GM12878 (cell line): ENCODE data around the gene ZNF436. TPM values are rescaled to one million over a fixed set of nuclear protein-coding genes. Genes with fewer than 3 reads are reported as not detected.
A peak's percentile ranks its signal among the peaks of the same experiment; 100 is the strongest.

ENCODE experiments used
- ATAC-seq: fragments of 200-7000 bp; cut with Tn5 transposase; 3 replicates; pipeline ENCODE4 v1.9.1; 2020; ENCODE audit warnings: mild to moderate bottlenecking, moderate library complexity
- BruUV-seq: library from RNA; stranded (reverse); fragments of 400-500 nt; replicated peaks from 2 replicates; lab custom pipeline; 2021; lab: Mats Ljungman, UMichigan
- CTCF ChIA-PET: fragments of 300-600 bp; sonication (Branson Sonifier 250); formaldehyde crosslinking; extraction: SDS; loops from one replicate; lab custom pipeline; 2021; ENCODE audit warnings: inconsistent platforms; lab: Yijun Ruan, JAX
- POLR2A ChIA-PET: fragments of 350-600 bp; formaldehyde crosslinking; extraction: SDS; loops from one replicate; lab custom pipeline; 2021; ENCODE audit warnings: inconsistent platforms; lab: Charles Lee
- RAD21 ChIA-PET: fragments of 300-600 bp; sonication (Branson Sonifier 250); formaldehyde crosslinking; loops from one replicate; lab custom pipeline; 2023; ENCODE audit warnings: antibody characterized with exemption; ENCODE audit not compliant: unreplicated experiment; lab: Charles Lee
- SMC1A ChIA-PET: fragments of 300-600 bp; sonication (Branson Sonifier 250); formaldehyde crosslinking; loops from one replicate; lab custom pipeline; 2023; ENCODE audit not compliant: unreplicated experiment, uncharacterized antibody; lab: Charles Lee
- DNase-seq: peaks from one replicate; pipeline ENCODE4 v3.0.0-alpha.2; 2011; ENCODE audit warnings: low read depth, low spot score
- FAIRE-seq: peaks from 3 replicates; lab custom pipeline; 2011; peaks lifted over from hg19 to GRCh38; lab: Jason Lieb, UNC
- H2AFZ ChIP-seq: 2 replicates; pipeline ENCODE4 v1.6.0; 2011; ENCODE audit warnings: low read depth, low read length, control low read depth; ENCODE audit not compliant: control insufficient read depth
- H3K27ac ChIP-seq: 2 replicates; pipeline ENCODE4 v1.5.1; 2011; ENCODE audit warnings: control low read depth; ENCODE audit not compliant: control insufficient read depth, insufficient read depth
- H3K27me3 ChIP-seq, 2 experiments: replicated peaks in 1 of 2; 2 replicates each; pipeline versions ENCODE4 v1.6.0 to v1.6.1; 2011; ENCODE audit warnings: low read length in 1 of 2; ENCODE audit not compliant: control insufficient read depth in 2 of 2, insufficient read depth in 2 of 2
- H3K36me3 ChIP-seq, 2 experiments: 2 replicates each; pipeline ENCODE4 v1.5.1; 2011; ENCODE audit warnings: low read length in 1 of 2; ENCODE audit not compliant: control insufficient read depth in 2 of 2, insufficient read depth in 2 of 2
- H3K4me1 ChIP-seq: 2 replicates; pipeline ENCODE4 v1.6.1; 2011; ENCODE audit warnings: mild to moderate bottlenecking, low read length, moderate library complexity, mixed read lengths; ENCODE audit not compliant: control insufficient read depth, insufficient read depth
- H3K4me2 ChIP-seq: 2 replicates; pipeline ENCODE4 v1.6.0; 2011; ENCODE audit warnings: control low read depth; ENCODE audit not compliant: control insufficient read depth, insufficient read depth
- H3K4me3 ChIP-seq: fragments of 200-600 bp; sonication (generic); 2 replicates; pipeline ENCODE4 v1.5.1; 2016
- H3K79me2 ChIP-seq: 2 replicates; pipeline ENCODE4 v1.6.0; 2011; ENCODE audit warnings: low read length; ENCODE audit not compliant: control insufficient read depth, insufficient read depth
- H3K9ac ChIP-seq: 2 replicates; pipeline ENCODE4 v1.8.0; 2011; ENCODE audit warnings: low read length, control low read depth, mixed read lengths; ENCODE audit not compliant: control insufficient read depth, insufficient read depth
- H3K9me3 ChIP-seq: replicated peaks from 3 replicates; pipeline ENCODE4 v1.5.1; 2011; ENCODE audit warnings: mild to moderate bottlenecking, low read length; ENCODE audit not compliant: control insufficient read depth, insufficient read depth
- H4K20me1 ChIP-seq: 2 replicates; pipeline ENCODE4 v1.6.0; 2011; ENCODE audit not compliant: control insufficient read depth, insufficient read depth
- BCLAF1 ChIP-seq: fragments of 450-650 bp; IDR thresholded peaks from 2 replicates; pipeline ENCODE4 v1.6.1; 2017; ENCODE audit warnings: antibody characterized with exemption, mild to moderate bottlenecking, moderate library complexity
- CEBPB ChIP-seq, 2 experiments: fragments of 150-350 bp in 1 of 2; IDR thresholded peaks; 2 replicates each; pipeline ENCODE4 v1.6.1; 2012 to 2014; ENCODE audit warnings: low read depth in 2 of 2, low read length in 2 of 2, borderline replicate concordance in 1 of 2, inconsistent platforms in 1 of 2
- EZH2 ChIP-seq: IDR thresholded peaks from 2 replicates; pipeline ENCODE4 v1.6.1; 2012; ENCODE audit warnings: low read depth, mild to moderate bottlenecking, control low read depth, inconsistent platforms, low read length, borderline replicate concordance; ENCODE audit not compliant: control insufficient read depth
- FOS ChIP-seq: IDR thresholded peaks from 3 replicates; pipeline ENCODE4 v1.6.1; 2011; ENCODE audit warnings: borderline replicate concordance; ENCODE audit not compliant: insufficient read length; ENCODE audit errors: extremely low read depth
- FOXK2 ChIP-seq: fragments of 450-650 bp; IDR thresholded peaks from 2 replicates; pipeline ENCODE4 v1.6.1; 2017; ENCODE audit warnings: mild to moderate bottlenecking, moderate library complexity
- GABPA ChIP-seq: IDR thresholded peaks from 2 replicates; pipeline ENCODE4 v1.6.1; 2014; ENCODE audit warnings: antibody characterized with exemption, low read depth, mild to moderate bottlenecking, inconsistent platforms
- HDAC2 ChIP-seq: fragments of 200-600 bp; sonication (generic); IDR thresholded peaks from 2 replicates; pipeline ENCODE4 v1.6.1; 2017
- IKZF1 ChIP-seq: fragments of 450-650 bp; conservative IDR thresholded peaks from 2 replicates; pipeline ENCODE4 v1.6.1; 2017; ENCODE audit warnings: antibody characterized with exemption, mild to moderate bottlenecking
- MTA2 ChIP-seq: fragments of 450-650 bp; IDR thresholded peaks from 2 replicates; pipeline ENCODE4 v1.6.1; 2016; ENCODE audit warnings: low read depth, mild to moderate bottlenecking, moderate library complexity
- NFIC ChIP-seq: IDR thresholded peaks from 2 replicates; pipeline ENCODE4 v1.6.1; 2012; ENCODE audit warnings: low read depth, mild to moderate bottlenecking, inconsistent platforms, low read length, moderate library complexity
- PAX8 ChIP-seq: fragments of 450-650 bp; IDR thresholded peaks from 2 replicates; pipeline ENCODE4 v1.6.1; 2017; ENCODE audit warnings: mild to moderate bottlenecking, moderate library complexity
- POU2F2 ChIP-seq: IDR thresholded peaks from 3 replicates; pipeline ENCODE4 v1.6.1; 2011; ENCODE audit warnings: low read depth, mild to moderate bottlenecking, low read length, borderline replicate concordance
- RB1 ChIP-seq: fragments of 450-650 bp; formaldehyde crosslinking; IDR thresholded peaks from 2 replicates; pipeline ENCODE4 v1.6.1; 2017; ENCODE audit warnings: mild to moderate bottlenecking, borderline replicate concordance
- ZNF207 ChIP-seq: fragments of 450-650 bp; IDR thresholded peaks from 2 replicates; pipeline ENCODE4 v1.6.1; 2014; ENCODE audit warnings: antibody characterized with exemption, mild to moderate bottlenecking, borderline replicate concordance
- ZNF274 ChIP-seq: IDR thresholded peaks from one replicate; pipeline ENCODE4 v1.8.0; 2011; ENCODE audit not compliant: insufficient read length, insufficient read depth
- WGBS: methylation state at CpG from one replicate; pipeline ENCODE4 v1.1.6; 2016; ENCODE audit warnings: low lambda C conversion rate; ENCODE audit not compliant: insufficient replicate concordance, insufficient coverage; ENCODE audit errors: missing lambda C conversion rate; 5-methylcytosine and 5-hydroxymethylcytosine counted together
- in situ Hi-C: fragments of 300-500 bp; cut with MboI; formaldehyde crosslinking; loops from 9 replicates; pipeline ENCODE4 v1.14.3; 2018; ENCODE audit warnings: mixed read lengths
- intact Hi-C: fragments of 100-400 bp; cut with micrococcal nuclease; formaldehyde crosslinking; loops from one replicate; pipeline ENCODE4 v1.14.2; 2022; ENCODE audit not compliant: unreplicated experiment
- polyA plus RNA-seq, 11 experiments: library from polyadenylated mRNA; depleted of rRNA in 4 of 11; unstranded in 6 of 11; stranded (reverse) in 5 of 11; fragments of >200 nt; fragmentation: Nextera tagmentation in 4 of 11; fragmentation: Illumina TruSeq in 1 of 11; extraction: Ambion mirVana in 4 of 11; extraction: Trizol in 1 of 11; gene quantifications; 1 replicate in 1 of 11; 2 replicates in 10 of 11; pipeline versions ENCODE4 v1.2.1 to v1.2.3, GENCODE V29; 2011 to 2016; ENCODE audit warnings: inconsistent platforms in 2 of 11, missing spikeins in 2 of 11, low read depth in 1 of 11
- total RNA-seq, 4 experiments: library from RNA; depleted of rRNA in 3 of 4; stranded (reverse); fragments of >200 nt in 3 of 4; fragmentation: Illumina TruSeq in 1 of 4; extraction: Trizol in 1 of 4; gene quantifications; 2 replicates each; pipeline versions ENCODE4 v1.2.1 to v1.2.3, GENCODE V29; 2013 to 2021

ZNF436 gene
- total and polyA plus RNA-seq, 10 of the 15 experiments (the other 5 are each of a cell fraction or from before 2014, with no cell fraction given), result 0.85 to 4.7 (median 3.0) TPM

GRCh38 chr1:23339632-23340031 lies 30.0 kb downstream of the ZNF436 start:
- no peak overlapping the region for H3K9ac ChIP-seq
- peaks cover 2 to 16% of the 10 kb centered on the region in 2 experiments for H3K36me3 ChIP-seq
- in situ Hi-C loops, result no loop called here
- POLR2A ChIA-PET, result interaction anchor here (0.6 to 1.9 kb wide), 4 partner anchors 25 to 110 kb away, joined by 3 to 6 read pairs (median 4); no protein-coding TSS in a partner anchor
- WGBS, result 41% methylated on average over 4 of the region's 4 CpGs
- peaks cover 17% of the 10 kb centered on the region; the same call in 1 of the 2 replicates for H4K20me1 ChIP-seq
- peak overlapping the region; percentile 39; the same call in 1 of the 2 replicates for H3K4me2 ChIP-seq
- no peak for ATAC-seq
- no peaks in the 10 kb centered on the region for H3K9me3 ChIP-seq
- peaks cover 3% of the 10 kb centered on the region; the same call in 1 of the 2 replicates for H3K4me1 ChIP-seq
- BruUV-seq, result no TSS peak
- CTCF ChIA-PET, result interaction anchor here (0.7 to 2.0 kb wide), 5 partner anchors 10 to 190 kb away, joined by 3 to 9 read pairs (median 4); no protein-coding TSS in a partner anchor
- SMC1A ChIA-PET, result interaction anchor here (0.8 to 2.8 kb wide), 5 partner anchors 10 to 69 kb away, joined by 3 to 11 read pairs (median 4); no protein-coding TSS in a partner anchor
- no peak for FAIRE-seq
- intact Hi-C loops, result loop anchor here (5.0 kb wide), 2 partner anchors 63 to 188 kb away; no protein-coding TSS in a partner anchor
- DNase-seq, result no peak
- H3K27me3 ChIP-seq, result no peaks in the 10 kb centered on the region
- RAD21 ChIA-PET, result interaction anchor here (1.0 kb wide), 1 partner anchor 54 kb away, joined by 3 read pairs; no protein-coding TSS in a partner anchor
- no peak for TF ChIP-seq MTA2
- TF ChIP-seq NFIC, result no peak
- TF ChIP-seq HDAC2, result no peak
- TF ChIP-seq PAX8, result no peak
- no peak for TF ChIP-seq GABPA
- TF ChIP-seq FOXK2, result no peak
- TF ChIP-seq, all 136 proteins: peak for 0
- Histone ChIP-seq H3K4me3 (peak overlapping the region; percentile 84; the same call in 1 of the 2 replicates), H3K27ac (no peak overlapping the region), H3K79me2 (peaks cover 79% of the 10 kb centered on the region), H2AFZ (no peak overlapping the region)

GRCh38 chr1:23337869-23338268 lies 31.8 kb downstream of the ZNF436 start:
- no peak for FAIRE-seq
- Histone ChIP-seq H3K79me2 (peaks cover 67% of the 10 kb centered on the region), H3K27me3 (no peaks in the 10 kb centered on the region), H2AFZ (no peak overlapping the region), H3K4me3 (no peak overlapping the region), H3K4me2 (no peak overlapping the region), H3K4me1 (peaks cover 3% of the 10 kb centered on the region; the same call in 1 of the 2 replicates), H3K27ac (no peak overlapping the region), H3K9me3 (no peaks in the 10 kb centered on the region), H3K9ac (no peak overlapping the region), H4K20me1 (peaks cover 17% of the 10 kb centered on the region; the same call in 1 of the 2 replicates), H3K36me3 (peaks cover 2 to 27% of the 10 kb centered on the region in 2 experiments)
- DNase-seq, result no peak
- 92% methylated on average over 2 of the region's 2 CpGs for WGBS
- ChIA-PET SMC1A (interaction anchor here (0.7 to 1.2 kb wide), 4 partner anchors 19 to 65 kb away, joined by 3 to 4 read pairs (median 4); no protein-coding TSS in a partner anchor), RAD21 (interaction anchor here (1.1 kb wide), 1 partner anchor 30 kb away, joined by 3 read pairs; no protein-coding TSS in a partner anchor), POLR2A (interaction anchor here (1.1 to 1.5 kb wide), 3 partner anchors 9 to 34 kb away, joined by 3 to 5 read pairs (median 4); no protein-coding TSS in a partner anchor), CTCF (interaction anchor here (1.6 to 2.0 kb wide), 2 partner anchors 8 to 66 kb away, joined by 4 to 9 read pairs; no protein-coding TSS in a partner anchor)
- in situ Hi-C loops (no loop called here), intact Hi-C loops (no loop called here)
- BruUV-seq, result no TSS peak
- no peak for ATAC-seq
- TF ChIP-seq POU2F2, result no peak
- TF ChIP-seq FOS, result no peak
- TF ChIP-seq IKZF1, result no peak
- no peak for TF ChIP-seq ZNF207
- no peak for TF ChIP-seq RB1
- no peak for TF ChIP-seq EZH2
- TF ChIP-seq BCLAF1, result no peak
- no peak for TF ChIP-seq ZNF274
- TF ChIP-seq CEBPB (IDR thresholded peaks at IDR 0.05; ENCODE audit: borderline replicate concordance in 1 of 2, low read depth in 2 of 2, low read length in 2 of 2), result no peak
